ENCODE data around the gene ZKSCAN1. TPM values are rescaled to one million over a fixed set of nuclear protein-coding genes. Genes with fewer than 3 reads are reported as not detected.

ZKSCAN1 gene
- total and polyA plus RNA-seq, 2 experiments from 2014 or later, result 11.8 to 19.4 TPM

- Mint-ChIP-seq H3K4me3 (no peak overlapping the region), H3K4me1 (peaks cover 3% of the 10 kb centered on the region; the same call in 2 of the 3 replicates), H3K36me3 (ENCODE audit: low read depth) (peaks cover 55% of the 10 kb centered on the region), H3K27ac (no peak overlapping the region), H3K9me3 (no peaks in the 10 kb centered on the region), H3K27me3 (ENCODE audit: insufficient read depth, low read depth, poor library complexity) (peaks cover 10% of the 10 kb centered on the region)
- no peak overlapping the region for H3K4me2 ChIP-seq
- TF ChIP-seq EZH2 (IDR thresholded peaks at IDR 0.05; ENCODE audit: low read depth, unreplicated experiment) (no peak), CREB1 (CRISPR knock-in tag; IDR thresholded peaks at IDR 0.05; ENCODE audit: low read depth) (no peak), ZNF462 (CRISPR knock-in tag; IDR thresholded peaks at IDR 0.05) (no peak), ZNF114 (CRISPR knock-in tag; IDR thresholded peaks at IDR 0.05) (no peak), CTCF (conservative IDR thresholded peaks at IDR 0.05; ENCODE audit: low read depth in 2 of 2) (no peak), POLR2AphosphoS5 (IDR thresholded peaks at IDR 0.05; ENCODE audit: low read depth) (no peak), ETS1 (IDR thresholded peaks at IDR 0.05) (no peak), NANOG (IDR thresholded peaks at IDR 0.05; ENCODE audit: borderline replicate concordance) (no peak), EZH2phosphoT487 (IDR thresholded peaks at IDR 0.05; ENCODE audit: unreplicated experiment) (no peak), STAT1 (IDR thresholded peaks at IDR 0.05; ENCODE audit: unreplicated experiment) (no peak), ZNF331 (CRISPR knock-in tag; IDR thresholded peaks at IDR 0.05; ENCODE audit: low read depth) (no peak), JUNB (IDR thresholded peaks at IDR 0.05; ENCODE audit: unreplicated experiment) (no peak), REST (IDR thresholded peaks at IDR 0.05; ENCODE audit: unreplicated experiment) (no peak)
- peaks cover 47% of the 10 kb centered on the region for H3K79me2 ChIP-seq (replicated peaks; ENCODE audit: insufficient read depth)
- no peaks in the 10 kb centered on the region for H3K4me1 ChIP-seq (ENCODE audit: insufficient read depth)
- no peak overlapping the region for H2AFZ ChIP-seq
- ATAC-seq (no peak), DNase-seq (ENCODE audit: low spot score) (no peak)
- peaks cover 13% of the 10 kb centered on the region for H4K20me1 ChIP-seq (replicated peaks; ENCODE audit: insufficient read depth)
- H3K9me2 ChIP-seq (ENCODE audit: insufficient read depth), result peaks cover 2% of the 10 kb centered on the region; the same call in 1 of the 2 replicates
- no peak overlapping the region for H3K4me3 ChIP-seq
- H3K27me3 ChIP-seq (ENCODE audit: insufficient read depth), result no peaks in the 10 kb centered on the region
- peaks cover 26% of the 10 kb centered on the region for H3K36me3 ChIP-seq (ENCODE audit: insufficient read depth)
- H3K27ac ChIP-seq (ENCODE audit: low read depth), result no peak overlapping the region
- peaks cover 5% of the 10 kb centered on the region; the same call in 1 of the 2 replicates for H3F3A ChIP-seq (replicated peaks; ENCODE audit: low read depth)
Observed at GRCh38 chr7:100022621-100023020, 7.2 kb downstream of the ZKSCAN1 start.

All from GM23338 (cell line).